Measurements from ENCODE around the gene KRT72.

DNA sequence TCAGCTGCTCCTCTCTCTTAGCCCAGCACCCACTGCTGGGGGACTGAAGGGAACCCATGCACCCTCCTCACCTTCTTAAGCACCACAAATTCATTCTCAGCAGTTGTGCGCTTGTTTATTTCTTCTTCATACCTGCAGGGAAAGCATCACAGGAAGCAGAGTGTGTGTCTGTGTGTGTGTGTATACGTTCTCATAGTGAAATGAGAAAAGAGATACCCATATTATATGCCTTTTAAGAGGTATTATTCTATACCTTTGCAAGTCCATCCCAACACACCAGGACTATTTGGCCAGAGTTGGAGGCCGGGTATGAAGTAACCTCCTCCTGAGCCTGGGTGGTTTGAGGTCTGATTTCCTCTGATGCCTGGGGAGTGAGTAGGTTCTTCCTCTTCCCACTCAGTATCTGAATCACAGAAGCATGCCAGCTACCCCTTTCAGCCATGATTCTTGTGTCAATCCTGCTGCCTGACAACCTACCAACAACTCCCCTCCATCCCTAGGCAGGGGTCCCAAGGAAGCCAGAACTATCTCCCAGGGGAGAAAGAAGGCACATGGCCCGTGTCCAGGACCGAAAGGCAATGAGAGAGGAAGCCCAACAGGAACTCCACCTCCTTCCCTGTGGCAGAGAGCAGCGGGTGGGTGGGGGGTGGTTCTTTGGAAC, 14.1 kb upstream of the KRT72 start:
- TF ChIP-seq, protein P1, sequence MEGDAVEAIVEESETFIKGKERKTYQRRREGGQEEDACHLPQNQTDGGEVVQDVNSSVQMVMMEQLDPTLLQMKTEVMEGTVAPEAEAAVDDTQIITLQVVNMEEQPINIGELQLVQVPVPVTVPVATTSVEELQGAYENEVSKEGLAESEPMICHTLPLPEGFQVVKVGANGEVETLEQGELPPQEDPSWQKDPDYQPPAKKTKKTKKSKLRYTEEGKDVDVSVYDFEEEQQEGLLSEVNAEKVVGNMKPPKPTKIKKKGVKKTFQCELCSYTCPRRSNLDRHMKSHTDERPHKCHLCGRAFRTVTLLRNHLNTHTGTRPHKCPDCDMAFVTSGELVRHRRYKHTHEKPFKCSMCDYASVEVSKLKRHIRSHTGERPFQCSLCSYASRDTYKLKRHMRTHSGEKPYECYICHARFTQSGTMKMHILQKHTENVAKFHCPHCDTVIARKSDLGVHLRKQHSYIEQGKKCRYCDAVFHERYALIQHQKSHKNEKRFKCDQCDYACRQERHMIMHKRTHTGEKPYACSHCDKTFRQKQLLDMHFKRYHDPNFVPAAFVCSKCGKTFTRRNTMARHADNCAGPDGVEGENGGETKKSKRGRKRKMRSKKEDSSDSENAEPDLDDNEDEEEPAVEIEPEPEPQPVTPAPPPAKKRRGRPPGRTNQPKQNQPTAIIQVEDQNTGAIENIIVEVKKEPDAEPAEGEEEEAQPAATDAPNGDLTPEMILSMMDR (conservative IDR thresholded peaks at IDR 0.05): no peak
- no peak for TF ChIP-seq EZH2 (IDR thresholded peaks at IDR 0.05; ENCODE audit: low read depth)

All from PC-9 (cell line).